GM19099 (cell line): ENCODE data around the gene MTHFSD.

Experiments
- POLR2A ChIP-seq: IDR thresholded peaks from 3 replicates; pipeline ENCODE4 v1.6.1; 2011; ENCODE audit warnings: low read depth; ENCODE audit not compliant: insufficient read length; ENCODE audit errors: extremely low read depth

Gene MTHFSD

DNA sequence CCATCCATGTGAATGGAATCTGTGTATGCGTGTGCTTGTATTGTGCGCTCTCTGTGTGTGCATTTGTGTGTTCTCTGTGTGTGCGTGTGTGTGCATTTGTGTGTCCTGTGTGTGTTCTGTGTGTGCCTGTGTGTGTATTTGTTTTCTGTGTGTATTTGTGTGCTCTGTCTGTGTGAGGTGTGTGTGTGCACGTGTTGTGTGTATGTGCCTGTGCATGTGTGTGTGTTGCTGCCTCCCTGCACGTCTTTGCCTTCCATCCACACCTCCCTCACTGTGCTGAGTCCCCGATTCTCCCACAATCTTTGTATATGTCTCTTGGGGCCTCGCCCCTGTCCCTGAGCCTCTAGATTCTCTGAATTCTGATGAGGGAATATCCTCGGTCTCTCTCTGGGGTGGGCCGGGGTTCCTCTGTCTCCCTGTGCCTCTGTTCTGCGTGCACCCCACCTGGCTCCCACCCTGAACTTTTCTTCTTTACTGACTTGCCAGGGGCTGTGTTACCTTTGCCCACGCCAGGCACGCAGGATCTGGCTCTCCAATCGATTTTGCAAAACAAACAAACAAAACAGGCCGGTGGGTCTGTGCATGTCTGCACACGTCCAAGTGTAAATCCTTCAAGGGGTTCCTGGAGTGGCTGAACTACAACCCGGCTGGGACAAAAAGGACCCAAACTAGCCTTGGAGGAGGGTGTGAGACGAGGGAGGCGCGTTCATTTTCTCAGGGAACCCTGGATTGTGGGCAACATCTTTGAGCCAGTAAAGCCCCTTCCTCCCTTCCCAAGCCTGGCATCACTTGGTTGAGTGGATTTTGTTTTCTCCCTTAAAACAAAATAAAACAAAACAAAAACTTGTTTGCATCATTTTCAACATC is 52.8 kb downstream of the MTHFSD start:
- TF ChIP-seq POLR2A: no peak

DNA sequence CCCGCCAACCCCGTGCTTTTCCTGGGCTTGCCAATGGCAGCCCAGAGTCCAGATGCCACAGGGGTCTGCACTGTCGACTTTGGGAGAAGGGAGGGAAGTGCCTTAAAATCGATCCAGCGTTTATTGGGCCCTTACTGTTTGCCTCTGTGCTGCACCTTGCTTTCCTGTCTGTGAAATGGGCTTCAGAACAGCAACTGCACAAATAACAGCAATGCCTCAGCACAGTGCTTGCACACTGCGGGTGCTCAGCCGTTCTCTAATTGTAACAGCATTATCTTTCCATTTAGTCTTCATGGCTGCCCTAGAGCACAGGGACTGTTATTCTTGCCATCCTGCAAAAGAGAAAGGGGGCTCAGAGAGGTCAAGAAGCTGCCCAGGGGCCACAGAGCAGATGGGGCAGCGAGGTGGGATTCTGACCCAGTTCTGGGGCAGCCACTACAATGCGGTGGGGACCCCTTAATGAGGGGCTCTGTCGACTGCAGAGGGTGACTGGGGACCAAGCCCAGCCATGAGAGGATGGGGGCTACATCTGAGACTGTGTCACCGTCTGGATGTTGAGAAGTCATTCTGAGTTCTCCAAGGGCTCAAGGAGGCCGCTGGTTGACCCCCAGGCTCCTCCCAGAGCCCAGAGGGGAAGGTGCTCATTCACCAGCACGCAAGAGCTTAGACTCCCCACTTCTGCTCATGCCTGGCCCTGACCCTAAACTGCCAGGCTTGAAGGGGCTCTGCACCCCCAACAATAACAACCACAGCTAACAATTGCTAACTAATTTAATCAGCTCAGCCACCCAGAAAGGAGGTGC is 54.1 kb downstream of the MTHFSD start:
- no peak for TF ChIP-seq POLR2A

GRCh38 chr16:86499889-86500707 is 54.9 kb downstream of the MTHFSD start:
- TF ChIP-seq POLR2A: no peak

DNA sequence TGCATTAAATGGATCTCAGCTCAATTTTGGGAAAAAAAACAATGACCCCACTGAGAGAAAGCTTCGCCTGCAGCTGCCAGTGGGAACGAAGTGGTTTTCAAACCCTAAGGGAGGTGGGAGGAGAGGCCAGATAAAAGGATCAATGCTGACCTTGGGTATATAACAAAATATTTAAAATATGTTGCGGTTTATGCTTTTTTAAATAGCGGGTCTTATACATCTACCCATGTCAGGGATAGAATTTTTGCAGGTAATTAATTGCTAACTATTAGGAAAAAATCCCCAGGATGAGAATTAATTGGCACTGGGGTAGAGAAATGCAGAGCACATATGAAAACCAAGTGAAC is 55.6 kb downstream of the MTHFSD start:
- TF ChIP-seq POLR2A: no peak

DNA sequence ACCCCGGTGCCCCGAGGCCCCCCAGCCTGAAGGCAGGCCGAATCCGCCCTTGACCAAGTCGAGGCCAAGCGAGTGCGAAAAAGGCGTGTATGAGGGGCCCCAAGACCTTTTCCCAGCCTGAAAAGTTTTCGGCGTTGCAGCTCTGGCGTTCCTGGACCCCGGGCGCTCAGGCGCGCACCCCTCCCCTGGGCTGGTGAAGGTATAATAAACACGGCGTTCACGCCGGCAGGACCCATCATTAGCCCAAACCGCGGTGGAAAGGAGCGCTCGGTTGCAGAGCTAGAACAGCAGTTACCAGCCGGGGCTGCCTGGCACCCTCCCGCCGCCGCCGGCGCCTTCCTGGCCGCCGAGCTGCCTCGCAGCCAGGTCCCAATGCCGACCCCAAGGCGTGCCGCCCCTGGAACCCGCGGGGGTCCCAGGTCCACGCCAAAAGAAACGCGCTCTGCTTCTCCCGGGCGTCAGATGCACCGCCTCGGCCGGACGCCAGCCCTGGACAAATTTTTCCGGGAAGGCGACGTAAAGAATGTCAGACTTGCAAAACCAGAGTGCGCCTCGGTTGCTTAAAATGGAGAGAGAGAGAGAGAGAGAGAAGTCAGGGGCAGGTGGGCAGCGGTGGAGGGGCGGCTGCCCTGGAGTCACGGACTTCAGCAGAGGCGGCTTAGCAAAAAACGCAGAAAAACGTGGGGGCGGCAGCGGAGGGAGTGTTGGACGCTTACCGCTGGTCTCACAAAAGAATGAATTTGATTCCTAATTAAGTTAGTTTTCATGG is 56.2 kb downstream of the MTHFSD start:
- TF ChIP-seq POLR2A: no peak

DNA sequence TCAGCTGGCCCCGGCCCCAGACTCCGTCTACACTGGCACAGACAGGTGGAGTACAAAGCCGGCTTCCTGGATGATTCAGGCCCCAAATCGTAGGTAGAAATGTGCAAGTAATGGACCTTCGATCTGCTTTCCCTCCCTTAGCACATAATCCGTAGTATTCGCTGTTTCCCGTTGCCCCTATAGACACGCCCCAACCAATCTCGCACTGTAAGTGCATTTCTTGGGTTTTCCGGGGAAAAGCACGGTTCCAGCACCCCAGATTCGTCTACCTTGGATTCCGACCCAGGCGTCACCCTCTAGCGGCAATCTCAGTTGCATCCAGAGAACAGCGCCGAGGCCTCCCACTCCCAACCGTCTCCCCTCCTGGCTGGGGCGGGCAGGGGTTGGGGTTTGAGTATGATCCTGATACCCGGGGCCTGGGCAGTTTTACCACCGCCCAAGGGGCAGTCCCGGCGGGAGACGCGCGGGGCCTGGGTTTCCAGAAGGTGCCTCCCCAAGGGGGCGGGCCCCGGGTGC is 56.8 kb downstream of the MTHFSD start:
- TF ChIP-seq POLR2A: no peak

GRCh38 chr16:86497551-86498021 is 57.4 kb downstream of the MTHFSD start:
- no peak for TF ChIP-seq POLR2A

DNA sequence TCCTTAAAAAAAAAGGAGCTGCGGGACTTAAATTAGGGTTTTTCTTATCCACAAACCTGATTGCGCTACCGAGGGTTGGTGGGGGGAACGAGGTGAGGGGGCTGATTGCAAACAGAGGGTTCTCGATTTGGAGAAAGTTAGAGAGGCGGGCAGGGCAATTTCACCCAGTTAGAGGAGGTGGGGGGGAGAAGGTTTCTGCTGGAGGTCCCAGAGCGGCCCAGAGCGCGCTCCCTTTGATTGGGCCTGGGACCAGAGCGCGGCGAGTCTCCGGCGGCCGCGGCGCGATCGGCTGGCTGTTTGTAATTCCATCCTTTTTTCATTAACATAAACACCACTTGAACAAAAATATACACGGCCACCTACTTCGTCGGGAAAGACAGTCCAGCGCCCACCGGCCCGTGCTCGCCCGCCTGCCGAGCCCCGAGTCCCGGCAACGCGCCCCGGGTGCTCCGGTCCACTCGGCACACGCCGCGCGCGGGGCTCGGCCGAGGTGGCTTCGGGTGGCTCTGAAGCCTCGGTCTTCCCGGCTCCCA is 58.0 kb downstream of the MTHFSD start:
- no peak for TF ChIP-seq POLR2A

DNA sequence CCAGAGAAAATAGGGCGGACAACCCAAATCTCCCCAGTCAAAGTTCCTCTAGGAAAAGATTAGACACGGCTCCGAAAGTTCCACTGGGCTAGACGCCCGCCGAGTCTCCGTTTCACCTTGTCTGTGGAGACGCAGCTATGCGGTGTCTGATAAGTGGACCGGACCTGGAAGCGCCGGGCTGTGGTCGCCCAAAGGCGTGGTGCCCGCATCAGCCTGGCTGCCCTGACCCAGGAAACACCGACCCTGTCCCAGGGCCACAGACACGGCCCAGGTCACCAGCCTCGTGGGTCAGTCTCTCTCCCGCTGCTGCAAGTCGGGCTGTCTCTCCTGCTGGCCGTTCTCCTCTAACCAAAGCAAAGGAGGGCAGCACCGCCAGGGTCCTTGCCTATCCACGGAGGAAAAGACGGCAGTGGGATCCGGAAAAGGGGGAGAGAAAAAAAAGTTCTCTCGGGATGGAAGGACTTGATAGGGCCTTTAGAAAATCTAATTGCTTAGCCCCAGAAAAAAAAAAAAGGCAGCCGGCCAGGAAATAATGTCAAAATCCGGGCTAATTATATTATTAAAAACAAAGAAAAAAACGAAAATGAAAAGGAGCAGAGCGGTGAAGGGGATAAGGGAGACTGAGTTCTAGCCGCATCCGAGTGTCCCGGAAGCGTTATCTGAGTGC is 58.6 kb downstream of the MTHFSD start:
- TF ChIP-seq POLR2A: no peak

GRCh38 chr16:86495756-86496261 is 59.2 kb downstream of the MTHFSD start:
- TF ChIP-seq POLR2A: no peak

GRCh38 chr16:86495357-86495701 is 59.7 kb downstream of the MTHFSD start:
- TF ChIP-seq POLR2A: no peak

GRCh38 chr16:86494565-86495356 is 60.3 kb downstream of the MTHFSD start:
- no peak for TF ChIP-seq POLR2A

- no peak for TF ChIP-seq POLR2A
Observed at GRCh38 chr16:86494039-86494564, 60.9 kb downstream of the MTHFSD start.
